NCI-H2029 treated with DMSO at 0.1 percent for 48 hours (cell line): ENCODE measurements around the gene DOCK10.

Source experiments
- DNase-seq: peaks from one replicate; lab custom pipeline; 2025; lab: John Stamatoyannopoulos, UW

Gene DOCK10

GRCh38 chr2:224976629-224977525 is 65.4 kb downstream of the DOCK10 start:
- no peak for DNase-seq

GRCh38 chr2:224975761-224976160 is 66.5 kb downstream of the DOCK10 start:
- no peak for DNase-seq

GRCh38 chr2:224973112-224974016 is 68.9 kb downstream of the DOCK10 start:
- no peak for DNase-seq

GRCh38 chr2:224971214-224971613 is 71.1 kb downstream of the DOCK10 start:
- DNase-seq = peak; percentile 10

GRCh38 chr2:224970311-224970710 is 72.0 kb downstream of the DOCK10 start:
- DNase-seq = no peak

GRCh38 chr2:224969633-224970260 is 72.5 kb downstream of the DOCK10 start:
- DNase-seq = no peak

- no peak for DNase-seq
Measured at GRCh38 chr2:224969095-224969494, 73.2 kb downstream of the DOCK10 start.

- DNase-seq = no peak
Measured at GRCh38 chr2:224968051-224968450, 74.2 kb downstream of the DOCK10 start.

- no peak for DNase-seq
Measured at GRCh38 chr2:224966613-224967012, 75.7 kb downstream of the DOCK10 start.

- no peak for DNase-seq
Measured at GRCh38 chr2:224959556-224959955, 82.7 kb downstream of the DOCK10 start.

GRCh38 chr2:224958873-224959272 is 83.4 kb downstream of the DOCK10 start:
- no peak for DNase-seq

- no peak for DNase-seq
Measured at GRCh38 chr2:224958462-224958857, 83.8 kb downstream of the DOCK10 start.

GRCh38 chr2:224957540-224958461 is 84.5 kb downstream of the DOCK10 start:
- DNase-seq = no peak

- DNase-seq = peak; percentile 12
Measured at GRCh38 chr2:224956706-224957105, 85.6 kb downstream of the DOCK10 start.

- no peak for DNase-seq
Measured at GRCh38 chr2:224954980-224955379, 87.3 kb downstream of the DOCK10 start.

GRCh38 chr2:224952936-224953657 is 89.2 kb downstream of the DOCK10 start:
- DNase-seq = no peak

GRCh38 chr2:224951723-224952481 is 90.4 kb downstream of the DOCK10 start:
- DNase-seq = no peak

- DNase-seq = no peak
Measured at GRCh38 chr2:224948859-224949258, 93.4 kb downstream of the DOCK10 start.

GRCh38 chr2:224948005-224948404 is 94.3 kb downstream of the DOCK10 start:
- DNase-seq = no peak

GRCh38 chr2:224947566-224947965 is 94.7 kb downstream of the DOCK10 start:
- DNase-seq = no peak
